Measurements from ENCODE around the gene RAB3A. TPM values are rescaled to one million over a fixed set of nuclear protein-coding genes. Genes with fewer than 3 reads are reported as not detected.

RAB3A gene
- total RNA-seq: 1 to 10 TPM; 3.5 to 4.2 TPM

- H3K27ac ChIP-seq: peak within 1 kb of the TSS; percentile 92
Observed at GRCh38 chr19:18203863-18204393, at the start of gene RAB3A. Gene RAB3A, minus strand, starts transcription at chr19:18204042. Its CDS starts 1,302 bp downstream, at chr19:18202740.

GRCh38 chr19:18253130-18253529, 49.3 kb upstream of the RAB3A start:
- Histone ChIP-seq H3K36me3 (no peaks in the 10 kb centered on the region), H3K27me3 (no peaks in the 10 kb centered on the region), H3K9me3 (no peaks in the 10 kb centered on the region), H3K4me3 (no peak overlapping the region), H3K27ac (peak overlapping the region; percentile 85), H3K4me1 (peaks cover 7% of the 10 kb centered on the region), H3K9ac (ENCODE audit: low read depth in 2 of 2, low read length in 2 of 2) (peak overlapping the region in 1 of 2 donors; percentile 64)
- no peak for TF ChIP-seq CTCF (IDR thresholded peaks at IDR 0.05)
- no peak for DNase-seq
- intact Hi-C loops (cut with DNase I): loop anchor here (5.0 kb wide), 1 partner anchor 46 kb away; no protein-coding TSS in a partner anchor

More at GRCh38 chr19:18203863-18204393, at the start of gene RAB3A:
- Histone ChIP-seq H3K9me3 (no peaks in the 10 kb centered on the region), H3K36me3 (no peaks in the 10 kb centered on the region), H3K4me3 (peak within 1 kb of the TSS; percentile 55), H3K27me3 (no peaks in the 10 kb centered on the region), H3K9ac (ENCODE audit: low read depth in 2 of 2, low read length in 2 of 2) (peak within 1 kb of the TSS; percentile 85 to 86), H3K4me1 (peaks cover 5% of the 10 kb centered on the region)
- intact Hi-C loops (cut with DNase I): loop anchor here (10.0 kb wide), 1 partner anchor 211 kb away; the partner anchor contains the start of gene SSBP4
- TF ChIP-seq CTCF (IDR thresholded peaks at IDR 0.05): no peak
- DNase-seq: peak; percentile 100

GRCh38 chr19:18252370-18252717, 48.5 kb upstream of the RAB3A start:
- no peaks in the 10 kb centered on the region for H3K27me3 ChIP-seq
- H3K4me1 ChIP-seq: peaks cover 7% of the 10 kb centered on the region
- intact Hi-C loops (cut with DNase I): loop anchor here (5.0 kb wide), 1 partner anchor 45 kb away; no protein-coding TSS in a partner anchor
- H3K9ac ChIP-seq (ENCODE audit: low read depth in 2 of 2, low read length in 2 of 2): peak overlapping the region in 1 of 2 donors; percentile 31
- no peaks in the 10 kb centered on the region for H3K9me3 ChIP-seq
- H3K36me3 ChIP-seq: no peaks in the 10 kb centered on the region
- H3K4me3 ChIP-seq: no peak overlapping the region
- TF ChIP-seq CTCF (IDR thresholded peaks at IDR 0.05): no peak
- DNase-seq: no peak
- H3K27ac ChIP-seq: no peak overlapping the region

GRCh38 chr19:18251587-18252369, 47.9 kb upstream of the RAB3A start:
- DNase-seq: peak; percentile 85
- intact Hi-C loops (cut with DNase I): loop anchor here (5.0 kb wide), 1 partner anchor 44 kb away; no protein-coding TSS in a partner anchor
- peak overlapping the region in 1 of 2 donors; percentile 31 for H3K9ac ChIP-seq (ENCODE audit: low read depth in 2 of 2, low read length in 2 of 2)
- no peak overlapping the region for H3K27ac ChIP-seq
- TF ChIP-seq CTCF (IDR thresholded peaks at IDR 0.05): peak; percentile 93
- H3K36me3 ChIP-seq: no peaks in the 10 kb centered on the region
- H3K4me3 ChIP-seq: no peak overlapping the region
- H3K9me3 ChIP-seq: no peaks in the 10 kb centered on the region
- H3K4me1 ChIP-seq: peaks cover 7% of the 10 kb centered on the region
- no peaks in the 10 kb centered on the region for H3K27me3 ChIP-seq

GRCh38 chr19:18249834-18250233, 46.0 kb upstream of the RAB3A start:
- no peak for TF ChIP-seq CTCF (IDR thresholded peaks at IDR 0.05)
- Histone ChIP-seq H3K4me1 (peaks cover 7% of the 10 kb centered on the region), H3K27ac (no peak overlapping the region), H3K36me3 (no peaks in the 10 kb centered on the region), H3K9me3 (no peaks in the 10 kb centered on the region), H3K4me3 (no peak overlapping the region), H3K27me3 (no peaks in the 10 kb centered on the region), H3K9ac (ENCODE audit: low read depth in 2 of 2, low read length in 2 of 2) (no peak overlapping the region)
- no peak for DNase-seq
- intact Hi-C loops (cut with DNase I): loop anchor here (5.0 kb wide), 1 partner anchor 43 kb away; no protein-coding TSS in a partner anchor
